Measurements from ENCODE around the gene CHID1.

Gene CHID1

GRCh38 chr11:860234-861104, 50.1 kb downstream of the CHID1 start:
- TF ChIP-seq, protein P1, sequence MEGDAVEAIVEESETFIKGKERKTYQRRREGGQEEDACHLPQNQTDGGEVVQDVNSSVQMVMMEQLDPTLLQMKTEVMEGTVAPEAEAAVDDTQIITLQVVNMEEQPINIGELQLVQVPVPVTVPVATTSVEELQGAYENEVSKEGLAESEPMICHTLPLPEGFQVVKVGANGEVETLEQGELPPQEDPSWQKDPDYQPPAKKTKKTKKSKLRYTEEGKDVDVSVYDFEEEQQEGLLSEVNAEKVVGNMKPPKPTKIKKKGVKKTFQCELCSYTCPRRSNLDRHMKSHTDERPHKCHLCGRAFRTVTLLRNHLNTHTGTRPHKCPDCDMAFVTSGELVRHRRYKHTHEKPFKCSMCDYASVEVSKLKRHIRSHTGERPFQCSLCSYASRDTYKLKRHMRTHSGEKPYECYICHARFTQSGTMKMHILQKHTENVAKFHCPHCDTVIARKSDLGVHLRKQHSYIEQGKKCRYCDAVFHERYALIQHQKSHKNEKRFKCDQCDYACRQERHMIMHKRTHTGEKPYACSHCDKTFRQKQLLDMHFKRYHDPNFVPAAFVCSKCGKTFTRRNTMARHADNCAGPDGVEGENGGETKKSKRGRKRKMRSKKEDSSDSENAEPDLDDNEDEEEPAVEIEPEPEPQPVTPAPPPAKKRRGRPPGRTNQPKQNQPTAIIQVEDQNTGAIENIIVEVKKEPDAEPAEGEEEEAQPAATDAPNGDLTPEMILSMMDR (IDR thresholded peaks at IDR 0.05; ENCODE audit: extremely low read depth, insufficient read depth, missing control alignments): no peak
- in situ Hi-C loops (cut with MboI; ENCODE audit: low pct_unique_long_range_greater_than_20kb, low sequenced_read_pairs, unreplicated experiment): no loop called here
- DNase-seq (ENCODE audit: low spot score): no peak

GRCh38 chr11:859394-860131, 51.0 kb downstream of the CHID1 start:
- TF ChIP-seq, protein P1 (IDR thresholded peaks at IDR 0.05; ENCODE audit: extremely low read depth, insufficient read depth, missing control alignments): no peak
- in situ Hi-C loops (cut with MboI; ENCODE audit: low pct_unique_long_range_greater_than_20kb, low sequenced_read_pairs, unreplicated experiment): no loop called here
- DNase-seq (ENCODE audit: low spot score): no peak

DNA sequence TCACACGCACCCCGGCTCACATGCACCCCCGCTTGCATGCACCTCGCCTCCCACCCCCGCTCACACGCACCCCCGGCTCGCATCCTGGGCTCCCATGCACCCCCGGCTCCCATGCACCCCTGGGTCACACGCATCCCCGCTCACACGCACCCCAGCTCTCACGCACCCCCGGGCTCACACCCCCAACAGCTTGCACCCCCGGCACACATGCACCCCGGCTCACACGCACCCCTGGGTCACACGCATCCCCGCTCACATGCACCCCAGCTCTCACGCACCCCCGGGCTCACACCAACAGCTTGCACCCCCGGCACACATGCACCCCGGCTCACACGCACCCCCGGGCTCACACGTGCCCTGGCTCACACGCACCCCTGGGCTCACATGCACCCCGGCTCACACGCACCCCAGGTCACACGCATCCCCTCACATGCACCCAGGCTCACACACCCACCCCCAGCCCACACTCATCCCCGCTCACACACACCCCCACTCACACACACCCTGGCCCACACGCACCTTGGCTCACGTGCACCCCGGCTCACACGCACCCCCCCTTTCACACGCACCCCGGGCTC, 51.8 kb downstream of the CHID1 start:
- in situ Hi-C loops (cut with MboI; ENCODE audit: low pct_unique_long_range_greater_than_20kb, low sequenced_read_pairs, unreplicated experiment): no loop called here
- TF ChIP-seq, protein P1 (IDR thresholded peaks at IDR 0.05; ENCODE audit: extremely low read depth, insufficient read depth, missing control alignments): no peak
- DNase-seq (ENCODE audit: low spot score): no peak

DNA sequence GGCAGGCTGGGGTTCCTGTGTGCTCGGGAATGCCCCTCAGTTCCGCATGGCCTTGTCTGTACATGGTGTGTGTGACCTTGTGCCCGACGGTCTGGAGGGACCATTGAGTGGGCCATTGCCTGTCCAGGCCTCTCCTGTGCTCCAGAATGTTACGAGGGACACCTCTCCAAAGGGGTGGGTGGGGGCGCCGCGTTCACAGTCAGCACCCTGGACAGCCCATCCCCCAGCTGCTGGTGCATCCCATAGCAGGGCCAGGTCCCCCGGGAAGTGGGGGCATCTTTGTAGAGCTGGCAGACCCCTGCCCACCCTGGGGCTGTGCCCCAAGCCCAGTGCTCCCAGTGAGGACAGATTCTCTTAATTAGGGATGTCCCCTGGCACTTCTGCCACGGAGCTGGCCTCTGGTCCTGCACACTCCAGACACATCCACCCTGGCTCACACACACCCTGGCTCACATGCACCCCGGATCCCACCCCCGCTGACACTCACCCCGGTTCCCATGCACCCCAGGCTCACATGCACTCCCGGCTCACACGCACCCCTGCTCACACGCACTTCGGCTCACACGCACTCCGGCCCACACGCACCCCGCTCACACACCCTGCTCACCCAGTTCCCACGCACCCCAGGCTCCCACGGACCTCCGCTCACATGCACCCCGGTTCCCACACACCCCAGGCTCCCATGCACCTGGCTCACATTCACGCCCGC, 52.4 kb downstream of the CHID1 start:
- in situ Hi-C loops (cut with MboI; ENCODE audit: low pct_unique_long_range_greater_than_20kb, low sequenced_read_pairs, unreplicated experiment): no loop called here
- DNase-seq (ENCODE audit: low spot score): no peak
- TF ChIP-seq, protein P1 (IDR thresholded peaks at IDR 0.05; ENCODE audit: extremely low read depth, insufficient read depth, missing control alignments): no peak

GRCh38 chr11:856397-856796, 54.2 kb downstream of the CHID1 start:
- TF ChIP-seq, protein P1 (IDR thresholded peaks at IDR 0.05; ENCODE audit: extremely low read depth, insufficient read depth, missing control alignments): no peak
- no peak for DNase-seq (ENCODE audit: low spot score)
- in situ Hi-C loops (cut with MboI; ENCODE audit: low pct_unique_long_range_greater_than_20kb, low sequenced_read_pairs, unreplicated experiment): no loop called here

DNA sequence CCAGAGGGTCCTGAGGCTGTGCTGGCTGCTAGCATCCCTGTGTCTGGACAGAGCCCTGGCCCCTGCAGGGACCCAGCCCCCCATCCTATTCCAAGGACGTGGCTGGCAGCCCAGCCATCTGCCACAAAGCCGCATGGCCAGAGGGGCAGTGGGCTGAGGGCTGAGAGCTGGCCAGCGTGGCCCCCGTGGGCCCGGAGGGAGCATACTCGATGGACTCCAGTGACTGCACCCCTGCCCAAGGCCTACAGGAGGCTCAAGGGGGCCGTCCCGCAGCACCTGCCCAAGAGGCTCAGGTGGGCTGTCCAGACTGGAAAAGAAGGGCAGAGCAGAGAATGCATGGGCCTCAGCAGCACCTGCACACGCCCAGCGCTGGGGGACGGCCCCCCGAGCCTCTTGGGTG, 54.8 kb downstream of the CHID1 start:
- in situ Hi-C loops (cut with MboI; ENCODE audit: low pct_unique_long_range_greater_than_20kb, low sequenced_read_pairs, unreplicated experiment): no loop called here
- DNase-seq (ENCODE audit: low spot score): no peak
- TF ChIP-seq, protein P1 (IDR thresholded peaks at IDR 0.05; ENCODE audit: extremely low read depth, insufficient read depth, missing control alignments): no peak

All from GM13977 (cell line).